Tibial nerve (tissue), 4 donors: Measurements from ENCODE around the gene PRPF38B. TPM values are rescaled to one million over a fixed set of nuclear protein-coding genes. Genes with fewer than 3 reads are reported as not detected.
A peak's percentile ranks its signal among the peaks of the same experiment; 100 is the strongest.

Experiments used
- DNase-seq, 2 donors: peaks; one replicate each; pipeline ENCODE4 v3.0.0-alpha.2; 2019; ENCODE audit warnings: low spot score in 2 of 2
- H3K27ac ChIP-seq, 4 donors: fragments of 200-600 bp; sonication (generic) in 3 of 4; one replicate each; pipeline ENCODE4 v1.5.1; 2017 to 2019; ENCODE audit warnings: mild to moderate bottlenecking in 1 of 4
- H3K27me3 ChIP-seq, 2 donors: fragments of 200-600 bp; sonication (generic) in 1 of 2; one replicate each; pipeline versions ENCODE4 v1.5.1 to v1.6.0; 2017 to 2019
- H3K36me3 ChIP-seq, 3 donors: fragments of 200-600 bp; sonication (generic); one replicate each; pipeline ENCODE4 v1.5.1; 2018 to 2019
- H3K4me1 ChIP-seq, 4 donors: fragments of 200-600 bp; sonication (generic) in 3 of 4; one replicate each; pipeline ENCODE4 v1.5.1; 2017 to 2019
- H3K4me3 ChIP-seq, 4 donors: fragments of 200-600 bp; sonication (generic) in 3 of 4; one replicate each; pipeline ENCODE4 v1.5.1; 2017 to 2019; ENCODE audit warnings: mild to moderate bottlenecking in 1 of 4, moderate library complexity in 1 of 4
- H3K9me3 ChIP-seq, 4 donors: fragments of 200-600 bp; sonication (generic) in 3 of 4; one replicate each; pipeline ENCODE4 v1.5.1; 2017 to 2019
- EP300 ChIP-seq, 2 donors: sonication (generic); formaldehyde crosslinking; IDR thresholded peaks; one replicate each; pipeline ENCODE4 v1.6.1; 2017; ENCODE audit warnings: antibody characterized with exemption in 2 of 2, mild to moderate bottlenecking in 1 of 2
- POLR2A ChIP-seq, 2 donors: fragments of 450-650 bp; IDR thresholded peaks; one replicate each; pipeline ENCODE4 v1.6.1; 2017; ENCODE audit warnings: antibody characterized with exemption in 2 of 2, mild to moderate bottlenecking in 2 of 2, moderate library complexity in 2 of 2
- WGBS, 2 donors: methylation state at CpG; one replicate each; pipeline ENCODE4 v1.1.5; 2018; 5-methylcytosine and 5-hydroxymethylcytosine counted together
- total RNA-seq, 4 donors: library from RNA; depleted of rRNA; stranded (reverse); fragments of >200 nt; gene quantifications; one replicate each; pipeline ENCODE4 v1.1.0, GENCODE V29; 2016
- TF ChIP-seq, protein P1 (sequence below), 5 experiments: fragments of 200-600 bp in 3 of 5; fragments of 450-650 bp in 2 of 5; sonication (generic) in 3 of 5; IDR thresholded peaks; one replicate each; pipeline ENCODE4 v1.5.1; 2016 to 2019; ENCODE audit warnings: antibody characterized with exemption in 5 of 5, mild to moderate bottlenecking in 3 of 5, moderate library complexity in 2 of 5

Gene PRPF38B
- total RNA-seq, 4 donors from 2014 or later: 25.7 to 34.1 (median 29.3) TPM

GRCh38 chr1:108732398-108732797 is 40.3 kb downstream of the PRPF38B start:
- Histone ChIP-seq H3K4me1 (no peaks in the 10 kb centered on the region), H3K36me3 (no peaks in the 10 kb centered on the region), H3K4me3 (no peak overlapping the region), H3K27ac (no peak overlapping the region), H3K27me3 (no peaks in the 10 kb centered on the region), H3K9me3 (no peaks in the 10 kb centered on the region)
- no peak for DNase-seq
- WGBS, 2 donors: 90 to 93% methylated on average over 1 of the region's 1 CpG
- TF ChIP-seq POLR2A (IDR thresholded peaks at IDR 0.05): no peak

- TF ChIP-seq EP300 (IDR thresholded peaks at IDR 0.05) (no peak), POLR2A (IDR thresholded peaks at IDR 0.05) (no peak)
- TF ChIP-seq, protein P1, sequence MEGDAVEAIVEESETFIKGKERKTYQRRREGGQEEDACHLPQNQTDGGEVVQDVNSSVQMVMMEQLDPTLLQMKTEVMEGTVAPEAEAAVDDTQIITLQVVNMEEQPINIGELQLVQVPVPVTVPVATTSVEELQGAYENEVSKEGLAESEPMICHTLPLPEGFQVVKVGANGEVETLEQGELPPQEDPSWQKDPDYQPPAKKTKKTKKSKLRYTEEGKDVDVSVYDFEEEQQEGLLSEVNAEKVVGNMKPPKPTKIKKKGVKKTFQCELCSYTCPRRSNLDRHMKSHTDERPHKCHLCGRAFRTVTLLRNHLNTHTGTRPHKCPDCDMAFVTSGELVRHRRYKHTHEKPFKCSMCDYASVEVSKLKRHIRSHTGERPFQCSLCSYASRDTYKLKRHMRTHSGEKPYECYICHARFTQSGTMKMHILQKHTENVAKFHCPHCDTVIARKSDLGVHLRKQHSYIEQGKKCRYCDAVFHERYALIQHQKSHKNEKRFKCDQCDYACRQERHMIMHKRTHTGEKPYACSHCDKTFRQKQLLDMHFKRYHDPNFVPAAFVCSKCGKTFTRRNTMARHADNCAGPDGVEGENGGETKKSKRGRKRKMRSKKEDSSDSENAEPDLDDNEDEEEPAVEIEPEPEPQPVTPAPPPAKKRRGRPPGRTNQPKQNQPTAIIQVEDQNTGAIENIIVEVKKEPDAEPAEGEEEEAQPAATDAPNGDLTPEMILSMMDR (IDR thresholded peaks at IDR 0.05): no peak
- Histone ChIP-seq H3K4me3 (no peak overlapping the region), H3K4me1 (no peaks in the 10 kb centered on the region), H3K9me3 (no peaks in the 10 kb centered on the region), H3K36me3 (no peaks in the 10 kb centered on the region), H3K27ac (no peak overlapping the region), H3K27me3 (no peaks in the 10 kb centered on the region)
- WGBS, 2 donors: 97 to 98% methylated on average over 1 of the region's 1 CpG
- DNase-seq: no peak
Measured at GRCh38 chr1:108734171-108734865, 42.2 kb downstream of the PRPF38B start.

DNA sequence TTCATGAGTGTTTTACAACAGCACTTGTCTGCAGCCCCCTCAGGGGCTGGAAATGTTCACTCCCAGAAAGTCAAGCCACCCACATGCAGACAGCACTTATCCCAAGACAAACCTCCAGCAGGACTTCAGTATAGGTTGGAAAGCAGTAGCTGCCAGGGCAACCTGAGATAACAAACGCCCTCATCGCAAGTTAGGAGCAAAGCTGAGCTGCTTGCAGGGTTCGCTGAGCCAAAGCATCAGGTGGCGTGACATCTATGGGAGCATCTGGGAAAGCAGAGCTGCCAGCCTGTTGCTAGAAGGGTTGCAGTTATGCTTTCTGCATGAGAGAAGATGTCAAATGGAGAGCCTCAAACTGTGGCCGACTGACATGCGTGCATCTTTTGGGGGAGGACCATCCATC is 50.1 kb downstream of the PRPF38B start:
- no peak overlapping the region for H3K27ac ChIP-seq
- no peaks in the 10 kb centered on the region for H3K36me3 ChIP-seq
- 70 to 72% methylated on average over 6 of the region's 6 CpGs for WGBS, 2 donors
- H3K4me1 ChIP-seq: no peaks in the 10 kb centered on the region
- H3K4me3 ChIP-seq: no peak overlapping the region
- no peaks in the 10 kb centered on the region for H3K9me3 ChIP-seq
- no peak for DNase-seq
- H3K27me3 ChIP-seq: no peaks in the 10 kb centered on the region
- TF ChIP-seq POLR2A (IDR thresholded peaks at IDR 0.05) (no peak), EP300 (IDR thresholded peaks at IDR 0.05) (no peak)
- TF ChIP-seq, protein P1 (IDR thresholded peaks at IDR 0.05): no peak

- 38 to 47% methylated on average over 3 of the region's 3 CpGs for WGBS, 2 donors
- H3K27me3 ChIP-seq: no peaks in the 10 kb centered on the region
- no peaks in the 10 kb centered on the region for H3K36me3 ChIP-seq
- no peak for DNase-seq
- H3K9me3 ChIP-seq: no peaks in the 10 kb centered on the region
- peak overlapping the region; percentile 90 to 100 (median 96) for H3K27ac ChIP-seq
- H3K4me1 ChIP-seq: peaks cover 0 to 35% (median 7%) of the 10 kb centered on the region in 4 donors
- no peak for TF ChIP-seq EP300 (IDR thresholded peaks at IDR 0.05)
- peak overlapping the region in 1 of 4 donors; percentile 96 for H3K4me3 ChIP-seq
Measured at GRCh38 chr1:108745980-108746381, 53.9 kb downstream of the PRPF38B start.

DNA sequence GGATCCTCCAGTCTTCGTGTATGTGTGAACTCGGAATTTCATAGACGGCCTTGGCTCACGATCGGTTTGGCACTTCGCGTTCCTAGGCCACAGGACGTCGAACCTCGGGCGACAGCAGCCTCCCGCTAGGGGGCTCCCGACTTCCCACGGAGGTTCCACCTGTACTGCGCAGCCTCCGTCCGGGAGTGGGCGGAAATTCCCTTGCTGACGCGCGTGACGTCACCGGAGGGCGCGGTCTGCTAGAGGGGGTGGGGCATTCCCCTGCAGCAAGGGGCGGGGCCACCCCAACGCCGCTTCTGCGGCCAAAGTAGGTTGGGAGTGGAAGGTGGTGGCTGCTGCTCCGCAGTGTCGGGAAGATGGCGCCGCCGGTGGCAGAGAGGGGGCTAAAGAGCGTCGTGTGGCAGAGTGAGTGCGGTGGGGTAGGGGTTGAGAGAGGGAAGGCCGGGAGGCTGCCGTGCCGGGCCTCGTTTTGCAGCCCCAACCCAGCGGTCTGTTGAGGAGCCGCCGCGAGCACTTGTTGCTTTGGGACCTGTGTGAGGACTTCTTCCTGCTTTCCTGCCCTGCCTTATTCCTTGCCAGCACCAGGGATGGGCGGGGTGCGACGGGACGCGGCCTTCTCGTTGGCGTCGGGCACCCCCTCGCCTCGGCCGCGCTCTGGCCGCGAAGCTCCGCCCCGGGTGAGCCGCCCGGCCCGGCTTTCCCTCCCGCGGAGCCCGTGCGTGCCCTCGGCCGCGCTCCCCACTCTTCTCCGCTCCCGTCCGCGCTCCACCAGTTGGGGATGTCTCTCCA is 54.5 kb downstream of the PRPF38B start, which contains the start of gene STXBP3:
Gene STXBP3, plus strand, starts transcription at position 293 of the 789 bp plus-strand sequence. Its CDS starts 64 bp downstream, at position 357.
- Histone ChIP-seq H3K27ac (peak within 1 kb of the TSS; percentile 90 to 100 (median 96)), H3K9me3 (no peaks in the 10 kb centered on the region), H3K36me3 (no peaks in the 10 kb centered on the region), H3K4me1 (peaks cover 0 to 40% (median 7%) of the 10 kb centered on the region in 4 donors), H3K4me3 (peak within 1 kb of the TSS; percentile 47 to 96 (median 73)), H3K27me3 (no peaks in the 10 kb centered on the region)
- peak; percentile 98 to 99 for DNase-seq
- TF ChIP-seq, protein P1 (IDR thresholded peaks at IDR 0.05): peak; percentile 96 to 98 (median 97)
- TF ChIP-seq EP300 (IDR thresholded peaks at IDR 0.05) (peak; percentile 99 to 100), POLR2A (IDR thresholded peaks at IDR 0.05) (peak; percentile 94 to 100)
- 0 to 1% methylated on average over 57 to 72 of the region's 75 CpGs for WGBS, 2 donors
